Left lung (tissue), 10 donors: ENCODE measurements around the gene NDP. TPM values are rescaled to one million over a fixed set of nuclear protein-coding genes. Genes with fewer than 3 reads are reported as not detected.

ENCODE experiments used
- ATAC-seq: fragments of 200-7000 bp; cut with Tn5 transposase; one replicate; pipeline ENCODE4 v1.9.1; 2020; ENCODE audit warnings: moderate library complexity
- DNase-seq, 4 donors: peaks; one replicate each; pipeline ENCODE4 v3.0.0-alpha.2; 2013 to 2020
- H3K27ac ChIP-seq, 2 donors: fragments of 200-600 bp; sonication (generic) in 1 of 2; one replicate each; pipeline versions ENCODE4 v1.5.0 to v1.8.0; 2020 to 2021
- H3K27me3 ChIP-seq, 2 donors: fragments of 200-600 bp; sonication (generic) in 1 of 2; one replicate each; pipeline versions ENCODE4 v1.5.0 to v1.8.0; 2020 to 2021
- H3K36me3 ChIP-seq, 2 donors: fragments of 200-600 bp; sonication (generic) in 1 of 2; one replicate each; pipeline versions ENCODE4 v1.5.0 to v1.8.0; 2020 to 2021
- H3K4me1 ChIP-seq, 2 donors: fragments of 200-600 bp; one replicate each; pipeline ENCODE4 v1.8.0; 2021
- H3K4me3 ChIP-seq, 2 donors: fragments of 200-600 bp; sonication (generic) in 1 of 2; one replicate each; pipeline versions ENCODE4 v1.5.0 to v1.8.0; 2020 to 2021; ENCODE audit warnings: mild to moderate bottlenecking in 1 of 2
- H3K9me3 ChIP-seq, 2 donors: fragments of 200-600 bp; sonication (generic) in 1 of 2; one replicate each; pipeline versions ENCODE4 v1.5.0 to v1.8.0; 2020 to 2021
- CTCF ChIP-seq, 2 donors: fragments of 200-600 bp; sonication (generic) in 1 of 2; IDR thresholded peaks; one replicate each; pipeline versions ENCODE4 v1.5.0 to v1.8.0; 2021; ENCODE audit warnings: antibody characterized with exemption in 2 of 2
- intact Hi-C, 2 donors: fragments of 100-400 bp; cut with DNase I; formaldehyde crosslinking; loops; one replicate each; pipeline versions ENCODE4 v1.11.2 to v1.14.2; 2022
- polyA plus RNA-seq, 6 donors: library from polyadenylated mRNA; unstranded; fragments of 120-200 nt; gene quantifications; one replicate each; pipeline ENCODE4 v1.2.1, GENCODE V29; 2013; ENCODE audit not compliant: insufficient read length in 6 of 6
- total RNA-seq, 2 donors: library from RNA; stranded (reverse); fragmentation: NEBNext Ultra II Directional; extraction: Animal tissue kit (Norgen Biotek cat#: 25700); gene quantifications; one replicate each; pipeline ENCODE4 v1.2.1, GENCODE V29; 2021
- donor health status: DM: no; HTN: yes; CAD: no.
- donor health status: DM: no; HTN: no; CAD: no.

Gene NDP
- total and polyA plus RNA-seq, 8 donors: 0.21 to 0.52 (median 0.35) TPM; not detected in 2

GRCh38 chrX:43962636-43963035, 10.6 kb downstream of the NDP start:
- no peaks in the 10 kb centered on the region for H3K36me3 ChIP-seq
- intact Hi-C loops: no loop called here
- H3K27me3 ChIP-seq: no peaks in the 10 kb centered on the region
- no peaks in the 10 kb centered on the region for H3K9me3 ChIP-seq
- H3K4me3 ChIP-seq: no peak overlapping the region
- DNase-seq: no peak
- no peak for TF ChIP-seq CTCF (IDR thresholded peaks at IDR 0.05)
- ATAC-seq: no peak
- H3K27ac ChIP-seq: no peak overlapping the region
- H3K4me1 ChIP-seq: no peaks in the 10 kb centered on the region

- peak in 1 of 2 donors; percentile 8 for TF ChIP-seq CTCF (IDR thresholded peaks at IDR 0.05)
- no peaks in the 10 kb centered on the region for H3K36me3 ChIP-seq
- DNase-seq: no peak
- H3K4me3 ChIP-seq: no peak overlapping the region
- no peaks in the 10 kb centered on the region for H3K27me3 ChIP-seq
- intact Hi-C loops: no loop called here
- ATAC-seq: no peak
- H3K4me1 ChIP-seq: no peaks in the 10 kb centered on the region
- no peaks in the 10 kb centered on the region for H3K9me3 ChIP-seq
- H3K27ac ChIP-seq: no peak overlapping the region
These were observed 11.5 kb downstream of the NDP start for GRCh38 chrX:43961699-43962098.

GRCh38 chrX:43958529-43958928, 14.7 kb downstream of the NDP start:
- TF ChIP-seq CTCF (IDR thresholded peaks at IDR 0.05): peak; percentile 61 to 63
- Histone ChIP-seq H3K9me3 (no peaks in the 10 kb centered on the region), H3K27me3 (no peaks in the 10 kb centered on the region), H3K27ac (no peak overlapping the region), H3K4me3 (no peak overlapping the region), H3K4me1 (no peaks in the 10 kb centered on the region), H3K36me3 (no peaks in the 10 kb centered on the region)
- DNase-seq: peak in 2 of 4 donors; percentile 64 to 74
- peak; percentile 94 for ATAC-seq
- intact Hi-C loops: loop anchor here in 1 of 2 donors (5.0 kb wide), 1 partner anchor 284 kb away; no protein-coding TSS in a partner anchor

GRCh38 chrX:43956034-43956433, 17.2 kb downstream of the NDP start:
- no peak for ATAC-seq
- intact Hi-C loops: loop anchor here in 1 of 2 donors (5.0 kb wide), 1 partner anchor 286 kb away; no protein-coding TSS in a partner anchor
- Histone ChIP-seq H3K4me1 (no peaks in the 10 kb centered on the region), H3K27me3 (no peaks in the 10 kb centered on the region), H3K9me3 (no peaks in the 10 kb centered on the region), H3K36me3 (no peaks in the 10 kb centered on the region), H3K4me3 (no peak overlapping the region), H3K27ac (no peak overlapping the region)
- TF ChIP-seq CTCF (IDR thresholded peaks at IDR 0.05): no peak
- DNase-seq: no peak

GRCh38 chrX:43953218-43953617, 20.0 kb downstream of the NDP start:
- Histone ChIP-seq H3K27ac (no peak overlapping the region), H3K4me1 (no peaks in the 10 kb centered on the region), H3K27me3 (peaks cover 0 to 11% of the 10 kb centered on the region in 2 donors), H3K9me3 (no peaks in the 10 kb centered on the region), H3K4me3 (no peak overlapping the region), H3K36me3 (no peaks in the 10 kb centered on the region)
- no peak for ATAC-seq
- TF ChIP-seq CTCF (IDR thresholded peaks at IDR 0.05): no peak
- DNase-seq: no peak
- intact Hi-C loops: no loop called here
